GM18520 (cell line): ENCODE data around the gene KAZALD1.
A peak's percentile ranks its signal among the peaks of the same experiment; 100 is the strongest.

Source experiments
- ATAC-seq: cut with Tn5 transposase; IDR thresholded peaks from one replicate; pipeline ENCODE4 v1.9.1; 2021; ENCODE audit not compliant: unreplicated experiment

KAZALD1 gene, protein sequence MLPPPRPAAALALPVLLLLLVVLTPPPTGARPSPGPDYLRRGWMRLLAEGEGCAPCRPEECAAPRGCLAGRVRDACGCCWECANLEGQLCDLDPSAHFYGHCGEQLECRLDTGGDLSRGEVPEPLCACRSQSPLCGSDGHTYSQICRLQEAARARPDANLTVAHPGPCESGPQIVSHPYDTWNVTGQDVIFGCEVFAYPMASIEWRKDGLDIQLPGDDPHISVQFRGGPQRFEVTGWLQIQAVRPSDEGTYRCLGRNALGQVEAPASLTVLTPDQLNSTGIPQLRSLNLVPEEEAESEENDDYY

DNA sequence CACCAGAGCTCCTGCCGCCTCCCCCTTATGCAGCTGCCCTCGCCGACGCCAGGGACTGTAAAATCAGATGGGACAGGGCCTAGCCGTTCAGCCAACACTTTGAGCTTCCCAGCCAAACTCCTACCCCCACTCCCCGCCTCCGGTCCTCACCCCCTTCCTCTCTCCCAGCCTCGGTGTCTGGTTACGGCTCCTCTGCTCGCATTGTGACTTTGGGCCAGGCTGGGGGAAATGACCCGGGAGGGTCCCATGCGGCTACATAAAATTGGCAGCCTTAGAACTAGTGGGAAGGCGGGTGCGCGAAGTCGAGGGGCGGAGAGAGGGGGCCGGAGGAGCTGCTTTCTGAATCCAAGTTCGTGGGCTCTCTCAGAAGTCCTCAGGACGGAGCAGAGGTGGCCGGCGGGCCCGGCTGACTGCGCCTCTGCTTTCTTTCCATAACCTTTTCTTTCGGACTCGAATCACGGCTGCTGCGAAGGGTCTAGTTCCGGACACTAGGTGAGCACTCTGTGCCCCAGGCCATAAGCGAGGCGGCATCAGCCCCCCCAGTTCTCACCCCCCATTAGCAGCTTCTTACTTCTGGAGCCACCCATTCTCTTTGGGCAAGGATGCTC is at the start of gene KAZALD1:
Gene KAZALD1, plus strand, starts transcription at position 366 of the 608 bp plus-strand sequence. CDS start 604 bp downstream, outside the sequence.
- no peak for ATAC-seq

DNA sequence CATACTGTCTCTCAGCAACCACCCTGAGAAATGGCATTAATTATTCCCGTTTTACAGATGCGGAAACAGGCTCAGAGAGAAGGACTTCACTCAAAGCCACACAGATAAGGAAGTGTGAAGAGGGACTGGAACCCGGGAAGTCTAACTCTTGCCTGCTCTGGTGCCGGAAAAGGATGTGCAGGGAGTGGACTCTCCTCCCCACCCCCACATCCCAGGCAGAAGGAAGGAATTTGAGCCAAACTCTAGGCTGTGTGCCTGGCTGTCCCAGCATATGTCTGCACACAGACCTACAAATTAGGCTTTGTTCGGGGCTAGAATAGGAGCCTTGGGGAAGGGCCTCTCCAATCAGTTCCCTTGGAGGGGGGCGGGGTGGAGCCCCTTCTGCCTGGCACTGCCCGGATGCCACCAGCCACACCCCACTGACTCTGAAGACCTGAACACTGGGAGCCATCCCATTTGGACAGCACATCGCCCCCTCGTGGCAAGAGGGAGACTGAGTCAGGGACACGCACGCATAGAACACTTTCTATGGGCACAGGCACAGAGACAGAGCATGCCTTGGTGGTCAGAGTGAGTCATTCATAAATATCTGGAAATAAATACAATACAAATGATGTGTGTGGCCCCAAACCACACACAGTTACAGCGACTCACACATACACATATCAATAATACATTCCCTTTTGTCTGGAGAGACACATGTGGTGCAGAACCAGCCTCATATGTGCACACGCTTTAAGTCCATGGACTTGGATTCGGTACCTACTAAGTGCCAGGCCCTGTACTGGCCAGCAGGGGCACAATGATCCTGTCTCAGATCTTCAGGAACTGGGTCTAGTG is 49.0 kb upstream of the KAZALD1 start:
- peak; percentile 76 for ATAC-seq

GRCh38 chr10:101013365-101013825 is 48.4 kb upstream of the KAZALD1 start:
- no peak for ATAC-seq

DNA sequence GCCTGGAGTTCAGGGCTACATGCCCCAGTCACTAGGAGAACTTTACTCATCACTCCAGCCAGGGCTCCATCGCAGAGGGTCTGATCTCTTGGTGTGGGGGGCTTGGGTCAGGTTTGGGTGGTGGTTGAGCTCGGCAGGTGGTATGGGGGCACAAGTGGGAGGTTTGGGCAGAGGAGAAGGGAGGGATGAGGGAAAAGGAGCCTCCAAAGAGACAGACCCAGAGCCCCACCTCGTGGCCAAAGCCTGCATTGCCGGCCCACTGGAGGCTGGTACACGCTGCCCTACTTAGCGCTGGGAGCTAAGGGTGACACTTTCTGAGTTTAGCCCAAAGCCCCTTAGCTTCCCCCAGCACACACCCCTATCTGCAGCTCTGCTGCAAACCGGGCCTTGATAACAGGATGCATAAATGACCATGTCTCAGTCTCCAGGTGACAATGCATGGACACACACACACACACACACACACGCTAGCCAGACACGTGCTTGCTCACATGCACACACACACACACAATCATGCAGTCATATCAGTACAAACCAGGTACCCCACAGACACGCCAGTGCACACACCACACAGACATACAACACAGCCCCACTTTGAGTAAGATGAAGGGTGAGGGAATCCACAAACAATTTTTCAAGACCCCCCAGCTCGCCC is 47.4 kb upstream of the KAZALD1 start:
- no peak for ATAC-seq

DNA sequence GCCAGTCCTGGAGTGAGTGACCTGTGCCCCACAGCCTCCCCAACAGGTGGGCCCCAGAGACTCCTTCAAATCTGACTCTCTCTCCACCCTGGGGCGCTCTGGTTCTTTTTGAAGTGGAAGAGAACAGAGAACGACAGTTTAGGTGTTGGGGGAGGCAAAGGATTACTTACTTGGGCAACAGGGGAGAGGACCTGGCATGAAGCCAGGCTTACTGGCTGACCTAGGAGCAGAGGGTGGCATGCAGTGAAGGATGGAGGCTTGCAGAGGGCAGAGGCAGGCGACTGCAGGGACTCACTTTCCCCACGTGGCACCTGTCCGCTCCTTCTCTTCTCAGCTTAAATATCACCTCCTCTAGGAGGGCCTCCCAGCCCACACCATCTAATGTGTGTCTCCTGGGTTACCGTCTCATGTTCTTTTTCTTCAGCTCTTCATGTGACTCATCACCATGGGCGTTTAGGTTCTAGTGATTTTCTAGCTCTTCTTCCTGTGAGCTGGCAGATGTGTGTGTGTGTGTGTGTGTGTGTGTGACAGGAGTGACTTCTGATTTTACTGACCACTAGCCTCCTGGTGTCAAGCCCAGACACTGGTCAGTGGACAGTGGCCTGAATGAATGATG is 46.7 kb upstream of the KAZALD1 start:
- no peak for ATAC-seq

DNA sequence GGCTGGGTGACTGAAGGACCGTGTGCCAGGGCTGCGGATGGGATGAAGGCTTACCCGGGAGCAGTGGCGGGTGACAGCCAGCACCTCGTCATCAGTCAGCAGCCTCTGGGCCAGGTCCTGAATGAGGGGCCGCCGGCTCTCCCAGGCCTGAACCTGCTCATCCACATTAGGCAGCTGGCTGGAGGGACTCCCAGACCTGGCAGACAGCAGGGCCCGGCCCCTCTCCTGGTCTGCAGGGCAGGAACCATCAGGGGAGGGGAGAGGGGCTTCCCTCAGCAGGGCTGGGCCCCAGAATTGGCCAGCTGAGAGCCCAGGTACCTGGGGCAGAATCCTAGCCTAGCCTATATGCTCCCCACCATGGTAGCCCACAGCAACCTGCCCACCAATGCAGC is 46.2 kb upstream of the KAZALD1 start:
- ATAC-seq, result no peak

DNA sequence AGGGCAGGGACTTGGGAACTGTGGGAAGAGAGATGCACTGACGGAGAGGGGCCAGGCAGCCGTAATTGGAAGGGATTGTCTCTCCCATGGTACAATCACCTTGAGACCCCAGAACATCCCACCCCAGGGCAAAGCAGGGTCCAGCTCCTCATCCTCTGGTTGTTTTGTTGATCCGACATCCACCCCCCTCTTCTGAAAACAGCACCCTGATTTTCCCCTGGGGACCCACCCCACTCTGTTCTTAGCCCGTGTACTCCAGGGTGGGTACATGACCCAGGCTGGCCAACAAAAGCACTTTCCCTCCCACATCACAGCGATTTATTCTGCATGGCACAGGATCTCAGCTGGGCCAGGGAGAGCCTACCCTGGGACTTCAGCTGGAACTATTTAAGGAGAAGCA is 45.0 kb upstream of the KAZALD1 start:
- no peak for ATAC-seq

DNA sequence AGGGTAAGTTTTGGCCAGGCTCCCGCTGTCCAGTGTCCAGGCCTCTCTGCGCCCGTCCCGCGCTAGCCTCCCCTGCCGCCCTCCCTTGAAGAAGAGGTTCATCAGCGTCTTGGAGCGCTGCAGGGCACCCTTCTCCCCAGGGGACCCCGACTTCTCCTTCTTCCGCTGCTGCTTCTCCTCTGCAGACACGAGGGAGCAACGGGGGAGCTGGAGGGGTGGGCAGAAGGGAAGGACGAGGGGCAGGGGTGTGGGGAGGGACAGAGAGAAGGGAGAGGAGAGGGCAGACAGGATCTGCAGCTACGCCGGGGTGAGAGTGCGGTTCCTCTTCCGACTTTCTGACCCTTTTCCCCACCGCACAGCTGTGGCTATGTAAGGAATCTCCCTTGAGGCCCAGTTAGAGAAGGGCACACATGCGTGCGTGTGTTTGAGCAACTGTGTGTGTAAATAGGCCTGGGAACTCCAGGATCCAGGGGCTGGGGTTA is 43.6 kb upstream of the KAZALD1 start:
- ATAC-seq, result no peak

GRCh38 chr10:101018600-101019439 is 43.0 kb upstream of the KAZALD1 start:
- ATAC-seq, result no peak

DNA sequence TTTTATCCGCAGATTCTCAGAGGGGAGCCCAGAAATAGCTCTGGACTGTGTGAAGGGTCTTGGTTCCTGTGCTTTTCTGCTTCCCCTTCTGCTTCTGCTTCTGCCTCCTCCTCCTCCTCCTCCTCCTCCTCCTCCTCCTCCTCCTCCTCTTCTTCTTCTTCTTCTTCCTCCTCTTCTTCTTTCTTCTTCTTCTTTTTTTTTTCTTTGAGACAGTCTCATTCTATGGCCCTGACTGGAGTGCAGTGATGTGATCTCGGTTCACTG is 42.4 kb upstream of the KAZALD1 start:
- ATAC-seq, result no peak

GRCh38 chr10:101020427-101021075 is 41.2 kb upstream of the KAZALD1 start:
- no peak for ATAC-seq

DNA sequence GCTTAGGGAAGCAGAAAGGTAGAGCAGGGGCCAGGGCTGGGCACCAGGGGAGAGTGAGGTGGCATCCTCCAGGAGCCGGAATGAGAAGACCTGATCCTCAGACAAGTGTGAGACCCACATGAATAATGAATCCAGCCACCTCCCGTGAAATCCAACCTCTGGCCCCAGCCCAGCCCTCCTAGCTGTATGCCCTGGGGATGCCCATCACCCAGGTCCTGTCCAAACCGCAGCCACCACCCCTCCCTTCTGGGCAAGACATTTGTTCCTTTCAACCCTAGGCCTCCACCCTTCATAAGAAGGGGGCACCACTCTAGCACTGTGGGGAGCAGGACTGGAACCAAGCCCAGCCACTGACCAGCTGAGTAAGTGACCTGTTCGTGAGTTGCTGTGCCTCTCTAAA is 40.5 kb upstream of the KAZALD1 start:
- no peak for ATAC-seq

- ATAC-seq, result no peak
Measured at GRCh38 chr10:101021692-101022251, 40.0 kb upstream of the KAZALD1 start.

DNA sequence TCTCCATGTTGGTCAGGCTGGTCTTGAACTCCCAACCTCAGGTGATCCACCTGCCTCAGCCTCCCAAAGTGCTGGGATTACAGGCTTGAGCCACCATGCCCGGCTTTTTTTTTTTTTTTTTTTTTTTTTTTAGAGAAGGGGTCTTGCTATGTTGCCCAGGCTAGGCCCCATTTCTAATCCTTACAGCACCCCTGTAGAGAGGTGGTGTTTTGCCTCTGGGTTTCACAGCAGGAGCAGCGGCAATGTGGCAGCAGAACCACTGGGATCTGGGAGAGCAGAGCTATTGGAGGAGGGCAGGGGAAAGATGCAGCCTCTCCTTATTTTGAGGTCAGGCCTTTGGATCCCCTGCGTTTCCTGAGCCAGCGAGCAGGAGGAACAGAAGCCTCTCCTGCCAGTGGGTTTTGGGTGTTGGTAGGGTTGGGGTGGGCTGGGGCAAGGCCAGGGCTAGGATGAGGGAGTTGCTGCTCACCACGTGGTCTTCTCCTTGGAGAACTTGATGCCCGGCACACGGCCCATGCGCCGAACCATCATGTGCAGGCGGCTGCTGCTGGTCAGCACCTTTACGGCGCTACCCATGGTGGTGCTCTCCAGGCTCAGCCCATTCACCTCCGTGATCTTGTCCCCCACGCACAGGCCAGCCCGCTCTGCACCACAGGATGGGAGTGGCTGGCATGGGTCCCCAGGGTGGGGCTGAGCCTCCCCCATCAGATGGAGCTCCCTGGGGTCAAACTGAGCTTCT is 38.7 kb upstream of the KAZALD1 start:
- ATAC-seq, result no peak

- ATAC-seq, result no peak
Measured at GRCh38 chr10:101027106-101027720, 34.6 kb upstream of the KAZALD1 start.

GRCh38 chr10:101028446-101029337 is 33.1 kb upstream of the KAZALD1 start:
- no peak for ATAC-seq
